RWPE2 (cell line): ENCODE results near the gene C1orf198.

Experiments used
- ATAC-seq: fragments of 200-7000 bp; cut with Tn5 transposase; 3 replicates; pipeline ENCODE4 v1.9.1; 2021; ENCODE audit warnings: low read depth
- DNase-seq: peaks from one replicate; pipeline ENCODE4 v3.0.0-alpha.2; 2020; ENCODE audit warnings: low spot score
- H3K27ac ChIP-seq: fragments of 450-650 bp; 2 replicates; pipeline ENCODE4 v1.5.1; 2017; ENCODE audit warnings: mild to moderate bottlenecking; ENCODE audit not compliant: poor library complexity, severe bottlenecking
- H3K27me3 ChIP-seq: fragments of 250-450 bp; sonication (Bioruptor Pico); 2 replicates; pipeline ENCODE4 v1.5.1; 2021; ENCODE audit warnings: mild to moderate bottlenecking, moderate library complexity; ENCODE audit not compliant: insufficient read depth, poor library complexity, severe bottlenecking
- H3K36me3 ChIP-seq: fragments of 250-450 bp; sonication (Bioruptor Pico); 2 replicates; pipeline ENCODE4 v1.5.1; 2020; ENCODE audit warnings: low read depth, mild to moderate bottlenecking, moderate library complexity
- H3K4me1 ChIP-seq: fragments of 250-450 bp; sonication (Bioruptor Pico); 2 replicates; pipeline ENCODE4 v1.5.1; 2021; ENCODE audit warnings: mild to moderate bottlenecking, moderate library complexity; ENCODE audit not compliant: insufficient read depth, poor library complexity, severe bottlenecking
- H3K4me3 ChIP-seq: fragments of 250-450 bp; sonication (Bioruptor Pico); 2 replicates; pipeline ENCODE4 v1.5.1; 2021; ENCODE audit warnings: mild to moderate bottlenecking, moderate library complexity; ENCODE audit not compliant: severe bottlenecking
- H3K9me3 ChIP-seq: fragments of 250-450 bp; sonication (Bioruptor Pico); 2 replicates; pipeline ENCODE4 v1.5.1; 2021; ENCODE audit warnings: mild to moderate bottlenecking, moderate library complexity; ENCODE audit not compliant: severe bottlenecking
- TF ChIP-seq, protein P1 (sequence below): fragments of 450-650 bp; IDR thresholded peaks from one replicate; pipeline ENCODE4 v1.5.1; 2017; ENCODE audit warnings: mild to moderate bottlenecking, moderate library complexity; ENCODE audit not compliant: poor library complexity, severe bottlenecking

C1orf198 gene

DNA sequence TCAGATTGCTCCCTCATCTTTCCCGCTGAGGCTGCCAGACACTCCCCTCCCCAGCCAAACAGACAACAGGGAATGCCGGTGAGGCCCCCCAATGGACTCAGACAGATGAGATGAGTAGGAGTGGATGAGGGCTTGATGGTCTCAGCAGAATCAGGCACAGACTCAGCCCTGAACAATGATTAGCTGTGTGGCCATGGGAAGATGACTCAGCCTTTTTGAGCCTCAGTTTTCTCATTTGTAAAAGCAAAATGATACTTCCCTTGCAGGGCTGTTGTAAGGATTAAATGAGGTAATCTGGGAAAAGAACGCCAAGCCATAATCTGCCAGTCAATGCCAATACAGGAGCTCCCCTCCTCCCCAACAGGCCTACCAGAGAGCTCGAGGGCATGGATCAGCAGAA is 12.4 kb downstream of the C1orf198 start:
- no peaks in the 10 kb centered on the region for H3K4me1 ChIP-seq
- no peaks in the 10 kb centered on the region for H3K36me3 ChIP-seq
- ATAC-seq (no peak), DNase-seq (no peak)
- no peak overlapping the region for H3K27ac ChIP-seq
- no peaks in the 10 kb centered on the region for H3K27me3 ChIP-seq
- no peaks in the 10 kb centered on the region for H3K9me3 ChIP-seq
- H3K4me3 ChIP-seq: no peak overlapping the region
- TF ChIP-seq, protein P1, sequence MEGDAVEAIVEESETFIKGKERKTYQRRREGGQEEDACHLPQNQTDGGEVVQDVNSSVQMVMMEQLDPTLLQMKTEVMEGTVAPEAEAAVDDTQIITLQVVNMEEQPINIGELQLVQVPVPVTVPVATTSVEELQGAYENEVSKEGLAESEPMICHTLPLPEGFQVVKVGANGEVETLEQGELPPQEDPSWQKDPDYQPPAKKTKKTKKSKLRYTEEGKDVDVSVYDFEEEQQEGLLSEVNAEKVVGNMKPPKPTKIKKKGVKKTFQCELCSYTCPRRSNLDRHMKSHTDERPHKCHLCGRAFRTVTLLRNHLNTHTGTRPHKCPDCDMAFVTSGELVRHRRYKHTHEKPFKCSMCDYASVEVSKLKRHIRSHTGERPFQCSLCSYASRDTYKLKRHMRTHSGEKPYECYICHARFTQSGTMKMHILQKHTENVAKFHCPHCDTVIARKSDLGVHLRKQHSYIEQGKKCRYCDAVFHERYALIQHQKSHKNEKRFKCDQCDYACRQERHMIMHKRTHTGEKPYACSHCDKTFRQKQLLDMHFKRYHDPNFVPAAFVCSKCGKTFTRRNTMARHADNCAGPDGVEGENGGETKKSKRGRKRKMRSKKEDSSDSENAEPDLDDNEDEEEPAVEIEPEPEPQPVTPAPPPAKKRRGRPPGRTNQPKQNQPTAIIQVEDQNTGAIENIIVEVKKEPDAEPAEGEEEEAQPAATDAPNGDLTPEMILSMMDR: no peak

DNA sequence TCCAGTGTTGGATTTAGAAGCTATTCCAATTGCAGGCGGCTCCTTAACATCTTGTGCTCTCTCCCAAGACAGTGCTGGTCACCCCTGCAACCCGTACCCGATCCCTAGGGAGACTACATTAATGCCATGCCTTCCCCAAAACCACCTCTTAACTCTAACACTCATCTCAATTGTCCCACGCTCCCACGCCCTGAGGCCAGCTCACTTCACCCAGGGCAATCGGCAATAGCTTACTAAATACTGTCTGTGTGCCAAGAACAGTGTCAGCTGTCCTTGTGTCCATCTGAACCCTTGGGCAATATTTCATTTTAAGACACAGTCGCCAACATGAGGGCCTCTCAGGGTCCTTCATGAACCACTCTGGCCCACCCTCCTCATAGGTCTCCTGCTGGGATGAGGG is 13.9 kb downstream of the C1orf198 start:
- Histone ChIP-seq H3K27ac (no peak overlapping the region), H3K9me3 (no peaks in the 10 kb centered on the region), H3K4me3 (no peak overlapping the region), H3K36me3 (no peaks in the 10 kb centered on the region), H3K27me3 (no peaks in the 10 kb centered on the region), H3K4me1 (peaks cover 7% of the 10 kb centered on the region)
- DNase-seq (no peak), ATAC-seq (no peak)
- TF ChIP-seq, protein P1: no peak

DNA sequence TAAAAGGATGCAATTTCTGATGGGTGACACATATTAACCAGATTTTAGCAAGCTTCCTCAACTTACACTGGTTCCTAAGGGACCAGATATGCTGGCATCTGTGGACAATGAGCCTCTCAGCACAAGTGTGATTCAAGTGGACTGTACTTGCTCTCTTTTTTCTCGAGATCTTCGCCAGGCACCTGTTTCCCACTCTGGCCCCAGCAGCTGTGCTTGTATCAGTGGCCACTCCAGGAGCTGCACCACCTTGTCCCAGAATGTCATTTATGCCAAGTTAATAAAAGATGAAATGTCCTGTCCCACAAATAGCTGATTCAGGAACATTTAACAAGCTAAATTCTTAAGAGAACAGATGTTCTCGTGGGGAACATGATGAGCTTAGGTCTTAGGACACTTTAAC is 14.6 kb downstream of the C1orf198 start:
- peaks cover 7% of the 10 kb centered on the region for H3K4me1 ChIP-seq
- TF ChIP-seq, protein P1: no peak
- no peaks in the 10 kb centered on the region for H3K9me3 ChIP-seq
- no peaks in the 10 kb centered on the region for H3K27me3 ChIP-seq
- no peaks in the 10 kb centered on the region for H3K36me3 ChIP-seq
- H3K27ac ChIP-seq: no peak overlapping the region
- no peak overlapping the region for H3K4me3 ChIP-seq
- ATAC-seq (no peak), DNase-seq (no peak)

DNA sequence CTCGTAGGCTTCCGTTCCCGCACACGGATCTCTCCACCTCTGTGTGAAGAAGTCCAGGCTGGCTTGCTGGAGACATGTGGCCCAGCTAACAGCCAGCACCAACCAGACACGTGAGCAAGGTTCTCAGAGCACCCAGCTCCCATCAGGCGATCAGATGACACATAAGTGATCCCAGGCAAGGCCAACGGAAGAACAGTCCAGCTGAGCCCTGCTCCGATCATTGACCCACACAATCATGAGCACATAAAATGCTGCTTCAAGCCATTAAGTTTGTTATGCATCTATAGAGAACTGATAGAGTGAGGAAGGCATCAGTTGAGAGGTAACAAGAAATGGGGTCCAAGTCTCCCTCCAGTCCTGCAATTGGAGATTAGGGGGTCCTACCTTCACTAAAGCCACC is 15.4 kb downstream of the C1orf198 start:
- H3K9me3 ChIP-seq: no peaks in the 10 kb centered on the region
- no peak overlapping the region for H3K4me3 ChIP-seq
- peaks cover 7% of the 10 kb centered on the region for H3K4me1 ChIP-seq
- ATAC-seq (no peak), DNase-seq (no peak)
- no peaks in the 10 kb centered on the region for H3K27me3 ChIP-seq
- no peaks in the 10 kb centered on the region for H3K36me3 ChIP-seq
- TF ChIP-seq, protein P1: no peak
- H3K27ac ChIP-seq: no peak overlapping the region

DNA sequence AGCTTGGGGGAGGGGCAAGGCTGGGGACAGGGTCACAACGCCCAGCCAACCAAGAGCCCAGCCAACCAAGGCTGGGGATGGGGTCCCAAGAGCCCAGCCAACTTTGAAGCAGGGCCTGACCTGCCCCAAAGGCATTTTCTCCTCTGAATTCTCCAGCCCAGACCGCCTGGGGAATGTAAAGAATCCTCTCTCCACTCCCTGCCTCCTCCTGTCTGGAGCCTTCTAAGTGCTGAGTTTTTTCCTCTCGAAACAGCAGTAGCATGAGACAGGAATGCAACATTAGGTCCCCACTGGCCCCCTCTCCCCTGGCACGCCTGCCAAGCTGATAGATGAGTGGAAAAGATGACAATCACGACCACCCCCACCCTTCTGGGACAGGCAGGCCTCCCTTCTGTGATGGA is 17.0 kb downstream of the C1orf198 start:
- no peaks in the 10 kb centered on the region for H3K36me3 ChIP-seq
- no peak for ATAC-seq

More for the DNA sequence above, 17.0 kb downstream of the C1orf198 start:
- no peak for DNase-seq
- TF ChIP-seq, protein P1: no peak
- H3K4me1 ChIP-seq: peaks cover 7% of the 10 kb centered on the region
- no peak overlapping the region for H3K27ac ChIP-seq
- no peak overlapping the region for H3K4me3 ChIP-seq
- H3K9me3 ChIP-seq: no peaks in the 10 kb centered on the region
- H3K27me3 ChIP-seq: no peaks in the 10 kb centered on the region
